Fibroblast of skin of abdomen (primary cell): ENCODE measurements around the gene CEBPA. TPM values are rescaled to one million over a fixed set of nuclear protein-coding genes. Genes with fewer than 3 reads are reported as not detected.

Source experiments
- DNase-seq: peaks from one replicate; pipeline ENCODE4 v3.0.0-alpha.2; 2013
- polyA plus RNA-seq, 2 experiments: library from polyadenylated mRNA; unstranded; fragments of 120-200 nt; gene quantifications; one replicate each; pipeline ENCODE4 v1.2.1, GENCODE V29; 2013; ENCODE audit not compliant: insufficient read length in 2 of 2

The CEBPA gene
- polyA plus RNA-seq (2013, experiment 1 of 2; ENCODE audit: insufficient read length), result 0.45 TPM
- polyA plus RNA-seq (2013, experiment 2 of 2; ENCODE audit: insufficient read length), result 0.34 TPM

GRCh38 chr19:33302175-33302973 lies at the start of gene CEBPA:
CEBPA (minus strand) TSS chr19:33302534; CDS start chr19:33302414, 120 bp downstream.
- peak; percentile 85 for DNase-seq

- DNase-seq, result no peak
Observed at GRCh38 chr19:33350538-33351309, 48.4 kb upstream of the CEBPA start.

- no peak for DNase-seq
Observed at GRCh38 chr19:33349319-33350289, 47.3 kb upstream of the CEBPA start.

GRCh38 chr19:33348301-33349010 lies 46.1 kb upstream of the CEBPA start:
- DNase-seq, result no peak

- DNase-seq, result no peak
Observed at GRCh38 chr19:33347300-33347699, 45.0 kb upstream of the CEBPA start.

- no peak for DNase-seq
Observed at GRCh38 chr19:33346665-33347064, 44.3 kb upstream of the CEBPA start.

- DNase-seq, result no peak
Observed at GRCh38 chr19:33345163-33345562, 42.8 kb upstream of the CEBPA start.

GRCh38 chr19:33344573-33344925 lies 42.2 kb upstream of the CEBPA start:
- DNase-seq, result no peak

GRCh38 chr19:33343859-33344572 lies 41.7 kb upstream of the CEBPA start:
- DNase-seq, result no peak

GRCh38 chr19:33343301-33343700 lies 41.0 kb upstream of the CEBPA start:
- no peak for DNase-seq

- no peak for DNase-seq
Observed at GRCh38 chr19:33340991-33341390, 38.7 kb upstream of the CEBPA start.

GRCh38 chr19:33339016-33339984 lies 37.0 kb upstream of the CEBPA start:
- no peak for DNase-seq

GRCh38 chr19:33335446-33335845 lies 33.1 kb upstream of the CEBPA start:
- no peak for DNase-seq

- no peak for DNase-seq
Observed at GRCh38 chr19:33334271-33334670, 31.9 kb upstream of the CEBPA start.

GRCh38 chr19:33333642-33334041 lies 31.3 kb upstream of the CEBPA start:
- no peak for DNase-seq

GRCh38 chr19:33333151-33333550 lies 30.8 kb upstream of the CEBPA start:
- DNase-seq, result no peak

- no peak for DNase-seq
Observed at GRCh38 chr19:33332248-33332647, 29.9 kb upstream of the CEBPA start.

GRCh38 chr19:33329736-33330135 lies 27.4 kb upstream of the CEBPA start:
- no peak for DNase-seq

- DNase-seq, result no peak
Observed at GRCh38 chr19:33329060-33329459, 26.7 kb upstream of the CEBPA start.

- no peak for DNase-seq
Observed at GRCh38 chr19:33325920-33326319, 23.6 kb upstream of the CEBPA start.
